H1 (cell line): ENCODE results near the gene FSCN2. TPM values are rescaled to one million over a fixed set of nuclear protein-coding genes. Genes with fewer than 3 reads are reported as not detected.

Experiments
- CTCF ChIA-PET: fragments of 300-600 bp; sonication (Branson Sonifier 250); formaldehyde crosslinking; loops from one replicate; lab custom pipeline; 2021; ENCODE audit not compliant: partially characterized antibody; lab: Charles Lee
- POLR2A ChIA-PET: fragments of 300-600 bp; sonication (Branson Sonifier 250); formaldehyde crosslinking; loops from one replicate; lab custom pipeline; 2021; ENCODE audit warnings: inconsistent platforms; ENCODE audit not compliant: partially characterized antibody; lab: Charles Lee
- DNase-seq, 2 experiments: peaks; one replicate each; pipeline versions ENCODE4 v3.0.0 to v3.0.0-alpha.2; 2010 to 2022; ENCODE audit warnings: low spot score in 2 of 2, low read depth in 1 of 2, mixed read lengths in 1 of 2
- FAIRE-seq: peaks from 2 replicates; lab custom pipeline; 2011; peaks lifted over from hg19 to GRCh38; lab: Jason Lieb, UNC
- H2AFZ ChIP-seq: 2 replicates; pipeline ENCODE4 v1.8.1; 2012; ENCODE audit warnings: low read length, inconsistent platforms
- H2AK5ac ChIP-seq: 2 replicates; pipeline ENCODE4 v1.6.1; 2013; ENCODE audit warnings: low read depth, low read length
- H2BK120ac ChIP-seq: replicated peaks from 2 replicates; pipeline ENCODE3; 2013; ENCODE audit warnings: low read depth, low read length, inconsistent platforms
- H2BK12ac ChIP-seq: 2 replicates; pipeline ENCODE4 v1.6.1; 2013; ENCODE audit warnings: low read depth, low read length
- H2BK15ac ChIP-seq: 2 replicates; pipeline ENCODE4 v1.6.1; 2013; ENCODE audit warnings: low read length
- H2BK20ac ChIP-seq: 2 replicates; pipeline ENCODE4 v1.6.1; 2013; ENCODE audit warnings: low read length
- H2BK5ac ChIP-seq: 2 replicates; pipeline ENCODE4 v1.6.1; 2013; ENCODE audit warnings: low read depth, low read length
- H3K14ac ChIP-seq: 2 replicates; pipeline ENCODE4 v1.6.1; 2013; ENCODE audit warnings: inconsistent platforms; ENCODE audit not compliant: insufficient read length
- H3K18ac ChIP-seq: 2 replicates; pipeline ENCODE4 v1.6.1; 2013; ENCODE audit warnings: low read length; ENCODE audit errors: extremely low read depth
- H3K23ac ChIP-seq: 2 replicates; pipeline ENCODE4 v1.6.1; 2013; ENCODE audit warnings: inconsistent platforms; ENCODE audit not compliant: insufficient read length
- H3K23me2 ChIP-seq: 2 replicates; pipeline ENCODE4 v1.6.1; 2013; ENCODE audit warnings: low read depth, low read length
- H3K27ac ChIP-seq: 2 replicates; pipeline ENCODE4 v1.6.1; 2011; ENCODE audit warnings: low read depth, low read length, inconsistent platforms
- H3K27me3 ChIP-seq, 4 experiments: replicated peaks in 1 of 4; 1 replicate in 1 of 4; 2 replicates in 3 of 4; pipeline versions ENCODE4 v1.6.1 to v1.8.1; 2011 to 2013; ENCODE audit warnings: low read length in 3 of 4, mild to moderate bottlenecking in 3 of 4, inconsistent platforms in 2 of 4, mixed read lengths in 2 of 4, moderate library complexity in 1 of 4; ENCODE audit not compliant: control insufficient read depth in 3 of 4, insufficient read depth in 3 of 4; ENCODE audit errors: extremely low read depth in 1 of 4
- H3K36me3 ChIP-seq, 4 experiments: 2 replicates each; pipeline versions ENCODE4 v1.6.1 to v1.8.1; 2011 to 2013; ENCODE audit warnings: mild to moderate bottlenecking in 4 of 4, low read length in 3 of 4, moderate library complexity in 2 of 4, control low read depth in 1 of 4, inconsistent platforms in 1 of 4; ENCODE audit not compliant: insufficient read depth in 4 of 4, control insufficient read depth in 2 of 4
- H3K4ac ChIP-seq: replicated peaks from 2 replicates; pipeline ENCODE3; 2013; ENCODE audit warnings: low read length, low read depth, mixed read lengths, inconsistent platforms; ENCODE audit not compliant: insufficient read length
- H3K4me1 ChIP-seq, 4 experiments: replicated peaks in 1 of 4; 1 replicate in 1 of 4; 2 replicates in 3 of 4; pipeline versions ENCODE4 v1.6.1 to v1.8.1; 2011 to 2013; ENCODE audit warnings: low read length in 3 of 4, inconsistent platforms in 2 of 4, mixed read lengths in 1 of 4; ENCODE audit not compliant: insufficient read depth in 4 of 4, control insufficient read depth in 3 of 4
- H3K4me2 ChIP-seq, 2 experiments: 2 replicates each; pipeline versions ENCODE4 v1.6.1 to v1.8.1; 2011 to 2013; ENCODE audit warnings: low read depth in 2 of 2, low read length in 2 of 2, control low read depth in 1 of 2, inconsistent platforms in 1 of 2, mild to moderate bottlenecking in 1 of 2; ENCODE audit not compliant: insufficient read depth in 1 of 2
- H3K4me3 ChIP-seq, 4 experiments: fragments of 200-600, 300-600 bp in 1 of 4; sonication (generic), shearing (Covaris generic), sonication (Bioruptor Twin) in 1 of 4; 2 replicates each; pipeline versions ENCODE4 v1.5.1 to v1.8.1; 2011 to 2016; ENCODE audit warnings: low read length in 4 of 4, low read depth in 3 of 4, control low read depth in 2 of 4, inconsistent platforms in 2 of 4, mild to moderate bottlenecking in 2 of 4, mixed read lengths in 1 of 4, moderate library complexity in 1 of 4; ENCODE audit not compliant: insufficient read depth in 2 of 4; ENCODE audit errors: extremely low read depth in 1 of 4
- H3K56ac ChIP-seq: replicated peaks from 2 replicates; pipeline ENCODE3; 2013; ENCODE audit warnings: low read depth, mild to moderate bottlenecking, mixed read lengths, low read length, inconsistent platforms; ENCODE audit not compliant: insufficient read length
- H3K79me1 ChIP-seq: 2 replicates; pipeline ENCODE4 v1.6.1; 2013; ENCODE audit warnings: low read depth, low read length, control low read depth
- H3K79me2 ChIP-seq, 2 experiments: 2 replicates each; pipeline versions ENCODE4 v1.6.1 to v1.8.1; 2012 to 2013; ENCODE audit warnings: low read length in 2 of 2, mild to moderate bottlenecking in 2 of 2, inconsistent platforms in 1 of 2; ENCODE audit not compliant: insufficient read depth in 2 of 2, control insufficient read depth in 1 of 2
- H3K9ac ChIP-seq, 4 experiments: replicated peaks in 1 of 4; 1 replicate in 1 of 4; 2 replicates in 3 of 4; pipeline versions ENCODE4 v1.6.1 to v1.8.1; 2011 to 2013; ENCODE audit warnings: low read depth in 3 of 4, low read length in 3 of 4, control low read depth in 2 of 4, mild to moderate bottlenecking in 2 of 4, moderate library complexity in 2 of 4, inconsistent platforms in 1 of 4; ENCODE audit errors: extremely low read depth in 1 of 4
- H3K9me3 ChIP-seq, 2 experiments: 2 replicates each; pipeline versions ENCODE4 v1.6.1 to v1.8.1; 2012 to 2013; ENCODE audit warnings: mild to moderate bottlenecking in 2 of 2, moderate library complexity in 2 of 2, control low read depth in 1 of 2, inconsistent platforms in 1 of 2, low read depth in 1 of 2, low read length in 1 of 2, mixed read lengths in 1 of 2; ENCODE audit not compliant: insufficient read depth in 2 of 2
- H4K20me1 ChIP-seq, 2 experiments: replicated peaks in 1 of 2; 2 replicates each; pipeline versions ENCODE3 to v1.8.1; 2011 to 2013; ENCODE audit warnings: inconsistent platforms in 2 of 2, low read length in 2 of 2, mild to moderate bottlenecking in 1 of 2; ENCODE audit not compliant: insufficient read depth in 2 of 2, control insufficient read depth in 1 of 2
- H4K5ac ChIP-seq: 2 replicates; pipeline ENCODE4 v1.6.1; 2013; ENCODE audit warnings: low read length, low read depth, mixed read lengths, inconsistent platforms; ENCODE audit not compliant: insufficient read length
- H4K8ac ChIP-seq: 2 replicates; pipeline ENCODE4 v1.8.0; 2013; ENCODE audit warnings: mild to moderate bottlenecking, moderate library complexity, low read length, inconsistent platforms; ENCODE audit not compliant: insufficient read depth; ENCODE audit errors: extremely low read depth
- H4K91ac ChIP-seq: replicated peaks from 2 replicates; pipeline ENCODE3; 2013; ENCODE audit warnings: low read length, mixed read lengths, inconsistent platforms; ENCODE audit not compliant: insufficient read length
- ASH2L ChIP-seq: fragments of 200-600, 300-600 bp; sonication (generic); IDR thresholded peaks from one replicate; pipeline ENCODE4 v1.7.1; 2017; ENCODE audit warnings: low read length
- BCL11A ChIP-seq, 2 experiments: IDR thresholded peaks; one replicate each; pipeline ENCODE4 v1.6.1; 2011; ENCODE audit warnings: low read depth in 2 of 2, low read length in 2 of 2, mild to moderate bottlenecking in 2 of 2
- CHD2 ChIP-seq: IDR thresholded peaks from 2 replicates; pipeline ENCODE4 v1.6.1; 2012; ENCODE audit warnings: low read length, improper control_type of control experiment
- PHF8 ChIP-seq: fragments of 200-600 bp; sonication (generic); conservative IDR thresholded peaks from 2 replicates; pipeline ENCODE4 v1.7.1; 2012; ENCODE audit warnings: low read depth, mild to moderate bottlenecking, inconsistent platforms, low read length, moderate library complexity
- POLR2A ChIP-seq, 2 experiments: IDR thresholded peaks; 1 replicate in 1 of 2; 2 replicates in 1 of 2; pipeline ENCODE4 v1.6.1; 2011; ENCODE audit warnings: low read depth in 2 of 2, low read length in 2 of 2, mild to moderate bottlenecking in 2 of 2; ENCODE audit errors: control extremely low read depth in 1 of 2
- POU5F1 ChIP-seq: IDR thresholded peaks from 2 replicates; pipeline ENCODE4 v1.6.1; 2011; ENCODE audit warnings: low read depth, mild to moderate bottlenecking, low read length, moderate library complexity
- SP4 ChIP-seq: IDR thresholded peaks from 2 replicates; pipeline ENCODE4 v1.6.1; 2012; ENCODE audit warnings: low read length, inconsistent platforms
- TAF7 ChIP-seq: optimal IDR thresholded peaks from 2 replicates; pipeline ENCODE3; 2011; ENCODE audit warnings: low read depth, mild to moderate bottlenecking, inconsistent platforms, low read length, moderate library complexity, borderline replicate concordance
- WGBS, 2 experiments: shearing (Covaris generic) in 1 of 2; methylation state at CpG; one replicate each; pipeline versions ENCODE4 v1.1.6 to v1.1.7; 2013 to 2015; ENCODE audit warnings: low lambda C conversion rate in 2 of 2, mixed read lengths in 2 of 2, inconsistent platforms in 1 of 2, low coverage in 1 of 2, missing lambda C conversion rate in 1 of 2; ENCODE audit not compliant: insufficient replicate concordance in 2 of 2, insufficient coverage in 1 of 2, insufficient read length in 1 of 2; ENCODE audit errors: extremely low coverage in 1 of 2, missing lambda C conversion rate in 1 of 2; 5-methylcytosine and 5-hydroxymethylcytosine counted together
- polyA plus RNA-seq, 7 experiments: library from polyadenylated mRNA; depleted of rRNA in 3 of 7; stranded (reverse) in 5 of 7; unstranded in 2 of 7; fragments of >200 nt in 5 of 7; fragments of 200-250 nt in 2 of 7; gene quantifications; 1 replicate in 5 of 7; 2 replicates in 1 of 7; 4 replicates in 1 of 7; pipeline versions ENCODE4 v1.2.1 to v1.2.3, GENCODE V29; 2011 to 2013; ENCODE audit warnings: missing spikeins in 2 of 7, mixed read lengths in 2 of 7
- total RNA-seq: library from RNA; stranded (reverse); fragmentation: NEBNext Ultra II Directional; extraction: Animal tissue kit (Norgen Biotek cat#: 25700); gene quantifications from 2 replicates; pipeline ENCODE4 v1.2.1, GENCODE V29; 2021
- TF ChIP-seq, protein P1 (sequence below): IDR thresholded peaks from 2 replicates; pipeline ENCODE4 v1.6.1; 2011; ENCODE audit warnings: low read depth, mild to moderate bottlenecking, low read length; ENCODE audit not compliant: insufficient read depth

Gene FSCN2
- total and polyA plus RNA-seq, 2 of the 8 experiments (the other 6 are each of a cell fraction or from before 2014, with no cell fraction given): 0.18 to 0.30 TPM

DNA sequence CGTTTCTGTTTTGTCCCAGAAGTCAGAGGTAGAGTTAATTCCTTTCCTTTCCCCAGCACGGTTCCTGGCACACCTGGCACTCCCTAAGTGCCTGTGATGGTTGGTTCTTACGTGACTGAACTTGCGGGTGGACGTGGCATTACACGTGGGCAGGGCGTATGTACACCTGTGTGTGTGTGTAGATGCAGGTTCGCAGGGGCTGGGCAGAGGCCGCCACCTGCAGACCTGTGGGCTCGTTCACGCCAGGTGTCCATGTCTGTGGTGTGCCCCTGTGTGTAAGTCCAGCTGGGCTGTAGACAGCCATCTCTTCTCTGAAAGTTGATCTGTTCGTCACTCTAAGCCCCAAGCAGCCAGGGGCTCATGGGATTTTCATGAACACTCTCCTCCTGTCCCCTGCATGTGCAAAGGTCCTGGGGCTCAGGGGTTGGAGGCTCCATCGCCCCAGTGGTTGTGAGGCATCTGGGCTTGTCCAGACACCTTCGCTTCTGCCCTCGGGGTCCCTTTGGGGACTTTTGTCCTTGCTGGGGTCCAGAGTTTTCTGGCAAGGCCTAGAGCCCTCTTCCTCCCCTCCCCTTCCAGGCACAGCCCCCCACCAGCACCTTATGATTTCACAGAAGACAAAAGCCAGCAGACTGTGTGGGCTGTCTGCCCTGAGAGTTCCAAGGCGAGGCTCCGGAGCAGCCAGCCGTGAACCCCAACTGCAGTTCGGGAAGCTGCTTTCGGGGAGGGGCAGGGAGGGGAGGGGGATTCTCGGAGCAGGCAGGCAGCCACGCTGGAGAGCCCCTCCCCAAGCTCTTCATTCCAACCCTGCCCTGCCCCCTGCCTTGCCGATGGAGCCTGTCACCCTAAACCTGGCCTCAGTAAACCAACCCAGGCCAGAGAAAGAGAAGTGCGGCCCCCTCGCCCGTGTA is 5.4 kb upstream of the FSCN2 start:
- H3K9ac ChIP-seq: no peak overlapping the region
- 0 out of 2 replicates have a peak overlapping the region, but pooled peaks have one; percentile 80 for H2BK20ac ChIP-seq
- FAIRE-seq: no peak
- H4K8ac ChIP-seq: no peak overlapping the region; the same call in 1 of the 2 replicates
- H2BK5ac ChIP-seq: no peak overlapping the region
- H4K20me1 ChIP-seq: peaks cover 2 to 6% of the 10 kb centered on the region in 2 experiments
- peaks cover 0 to 40% (median 27%) of the 10 kb centered on the region in 4 experiments; a peak in 5 of 7 replicates for H3K27me3 ChIP-seq
- H3K4me2 ChIP-seq: peak overlapping the region; percentile 24 to 43; a peak in 3 of 4 replicates
- H3K23ac ChIP-seq: no peak overlapping the region
- peak overlapping the region; percentile 81 for H2BK15ac ChIP-seq
- no peak overlapping the region for H4K5ac ChIP-seq
- peaks cover 0 to 40% (median 23%) of the 10 kb centered on the region in 4 experiments; a peak in 6 of 7 replicates for H3K4me1 ChIP-seq
- 0 out of 2 replicates have a peak overlapping the region, but pooled peaks have one; percentile 90 for H2BK12ac ChIP-seq
- H3K79me1 ChIP-seq: no peaks in the 10 kb centered on the region
- H3K56ac ChIP-seq: no peak overlapping the region
- H3K18ac ChIP-seq: no peak overlapping the region
- no peaks in the 10 kb centered on the region for H3K36me3 ChIP-seq
- no peak overlapping the region for H3K27ac ChIP-seq
- CTCF ChIA-PET: interaction anchor here (0.6 to 2.5 kb wide), 29 partner anchors 10 to 401 kb away, joined by 3 to 13 read pairs (median 5); partner anchors contain the start of gene BAHCC1
- H3K4ac ChIP-seq: peak overlapping the region; percentile 60
- H3K14ac ChIP-seq: no peak overlapping the region
- no peaks in the 10 kb centered on the region for H3K9me3 ChIP-seq
- H3K79me2 ChIP-seq: no peaks in the 10 kb centered on the region
- no peak overlapping the region for H2AFZ ChIP-seq
- peaks cover 14% of the 10 kb centered on the region; the same call in 1 of the 2 replicates for H3K23me2 ChIP-seq
- H2AK5ac ChIP-seq: peak overlapping the region; percentile 96; the same call in 1 of the 2 replicates
- no peak overlapping the region for H2BK120ac ChIP-seq
- H3K4me3 ChIP-seq: peak overlapping the region in 1 of 4 experiments; percentile 18; a peak in 1 of 8 replicates
- POLR2A ChIA-PET: interaction anchor here (1.0 to 30.5 kb wide), 7 partner anchors 11 to 272 kb away, joined by 3 to 1004 read pairs (median 4); partner anchors contain the start of gene ACTG1
- DNase-seq: peak in 1 of 2 experiments; percentile 74
- no peak overlapping the region for H4K91ac ChIP-seq
- 71% methylated on average over 24 of the region's 26 CpGs; no CpG with 5 or more reads in 1 of the 2 experiments for WGBS, 2 experiments
- TF ChIP-seq CHD2: no peak
- no peak for TF ChIP-seq TAF7
- TF ChIP-seq SP4: no peak
- TF ChIP-seq BCL11A (IDR thresholded peaks at IDR 0.05; ENCODE audit: low read depth in 2 of 2, low read length in 2 of 2): no peak
- no peak for TF ChIP-seq PHF8
- TF ChIP-seq ASH2L: peak; percentile 20
- no peak for TF ChIP-seq POLR2A (IDR thresholded peaks at IDR 0.05; ENCODE audit: control extremely low read depth in 1 of 2, low read depth in 2 of 2, low read length in 2 of 2)
- TF ChIP-seq POU5F1: no peak
- TF ChIP-seq, protein P1, sequence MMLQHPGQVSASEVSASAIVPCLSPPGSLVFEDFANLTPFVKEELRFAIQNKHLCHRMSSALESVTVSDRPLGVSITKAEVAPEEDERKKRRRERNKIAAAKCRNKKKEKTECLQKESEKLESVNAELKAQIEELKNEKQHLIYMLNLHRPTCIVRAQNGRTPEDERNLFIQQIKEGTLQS: no peak
